Endothelial cell of umbilical vein (primary cell): ENCODE measurements around the gene SPATA24. TPM values are rescaled to one million over a fixed set of nuclear protein-coding genes. Genes with fewer than 3 reads are reported as not detected.

Experiments
- BruUV-seq: library from RNA; stranded (reverse); fragments of 400-500 nt; replicated peaks from 2 replicates; lab custom pipeline; 2021; lab: Mats Ljungman, UMichigan
- CTCF ChIA-PET: fragments of 300-600, 350-600 bp; sonication (Branson Sonifier 250); formaldehyde crosslinking; loops from one replicate; lab custom pipeline; 2021; ENCODE audit warnings: antibody characterized with exemption, inconsistent platforms; lab: Charles Lee
- POLR2A ChIA-PET: fragments of 300-600, 350-600 bp; sonication (Branson Sonifier 250); formaldehyde crosslinking; loops from one replicate; lab custom pipeline; 2021; ENCODE audit warnings: antibody characterized with exemption, inconsistent platforms; lab: Charles Lee
- DNase-seq: peaks from one replicate; pipeline ENCODE4 v3.0.0-alpha.2; 2011; ENCODE audit warnings: low read depth, low spot score
- FAIRE-seq: peaks from 2 replicates; lab custom pipeline; 2011; peaks lifted over from hg19 to GRCh38; lab: Jason Lieb, UNC
- H2AFZ ChIP-seq: 2 replicates; pipeline ENCODE4 v1.6.0; 2012; ENCODE audit warnings: low read depth, low read length, control low read depth, inconsistent platforms
- H3K27ac ChIP-seq: 2 replicates; pipeline ENCODE4 v1.5.1; 2011; ENCODE audit warnings: low read depth, mild to moderate bottlenecking, control low read depth, low read length, moderate library complexity; ENCODE audit not compliant: insufficient read depth
- H3K27me3 ChIP-seq, 2 experiments: 2 replicates each; pipeline versions ENCODE4 v1.6.0 to v1.6.1; 2011; ENCODE audit warnings: low read length in 2 of 2, mixed read lengths in 1 of 2; ENCODE audit not compliant: control insufficient read depth in 2 of 2, insufficient read depth in 2 of 2
- H3K36me3 ChIP-seq, 2 experiments: 2 replicates in 1 of 2; 3 replicates in 1 of 2; pipeline ENCODE4 v1.5.1; 2011; ENCODE audit warnings: low read length in 2 of 2, mild to moderate bottlenecking in 1 of 2, moderate library complexity in 1 of 2; ENCODE audit not compliant: control insufficient read depth in 2 of 2, insufficient read depth in 2 of 2; ENCODE audit errors: extremely low read depth in 1 of 2
- H3K4me1 ChIP-seq: 3 replicates; pipeline ENCODE4 v1.5.1; 2011; ENCODE audit warnings: mild to moderate bottlenecking, low read length; ENCODE audit not compliant: control insufficient read depth, insufficient read depth; ENCODE audit errors: extremely low read depth
- H3K4me2 ChIP-seq: 2 replicates; pipeline ENCODE4 v1.6.1; 2011; ENCODE audit warnings: low read length, control low read depth, mixed read lengths; ENCODE audit not compliant: insufficient read depth
- H3K4me3 ChIP-seq, 3 experiments: fragments of 200-600 bp in 1 of 3; sonication (generic), shearing (Covaris generic) in 1 of 3; replicated peaks in 1 of 3; 2 replicates each; pipeline ENCODE4 v1.5.1; 2011 to 2016; ENCODE audit warnings: control low read depth in 3 of 3, low read length in 3 of 3, mild to moderate bottlenecking in 2 of 3, inconsistent platforms in 1 of 3, low read depth in 1 of 3, moderate library complexity in 1 of 3; ENCODE audit not compliant: insufficient read depth in 1 of 3
- H3K79me2 ChIP-seq: 2 replicates; pipeline ENCODE4 v1.6.0; 2012; ENCODE audit warnings: low read length, inconsistent platforms; ENCODE audit not compliant: control insufficient read depth, insufficient read depth
- H3K9ac ChIP-seq: replicated peaks from 2 replicates; pipeline ENCODE3; 2011; ENCODE audit warnings: low read length, control low read depth; ENCODE audit not compliant: insufficient read depth; ENCODE audit errors: extremely low read depth
- H3K9me1 ChIP-seq: replicated peaks from 3 replicates; pipeline ENCODE4 v1.6.0; 2011; ENCODE audit warnings: mild to moderate bottlenecking, low read length; ENCODE audit not compliant: control insufficient read depth, insufficient read depth; ENCODE audit errors: extremely low read depth
- H3K9me3 ChIP-seq: replicated peaks from 2 replicates; pipeline ENCODE4 v1.5.1; 2012; ENCODE audit warnings: low read length, inconsistent platforms; ENCODE audit not compliant: control insufficient read depth, insufficient read depth
- H4K20me1 ChIP-seq: replicated peaks from 2 replicates; pipeline ENCODE3; 2011; ENCODE audit warnings: mild to moderate bottlenecking, low read length; ENCODE audit not compliant: control insufficient read depth, insufficient read depth; ENCODE audit errors: extremely low read depth
- EZH2 ChIP-seq: IDR thresholded peaks from 2 replicates; pipeline ENCODE4 v1.6.1; 2012; ENCODE audit warnings: borderline replicate concordance, low read depth, mild to moderate bottlenecking, moderate library complexity, low read length, inconsistent platforms; ENCODE audit not compliant: severe bottlenecking
- FOS ChIP-seq: IDR thresholded peaks from 2 replicates; pipeline ENCODE4 v1.6.1; 2011; ENCODE audit warnings: mild to moderate bottlenecking, low read length, moderate library complexity, borderline replicate concordance; ENCODE audit not compliant: insufficient read depth
- GATA2 ChIP-seq: IDR thresholded peaks from 2 replicates; pipeline ENCODE4 v1.7.0; 2011; ENCODE audit warnings: low read depth, mild to moderate bottlenecking, moderate library complexity, mixed read lengths, low read length; ENCODE audit not compliant: insufficient read length, insufficient read depth
- JUN ChIP-seq: IDR thresholded peaks from 2 replicates; pipeline ENCODE4 v1.6.1; 2011; ENCODE audit warnings: borderline replicate concordance, low read depth; ENCODE audit not compliant: insufficient read length, insufficient read depth
- MAX ChIP-seq: IDR thresholded peaks from 2 replicates; pipeline ENCODE4 v1.6.1; 2011; ENCODE audit not compliant: insufficient read depth, insufficient read length
- MYC ChIP-seq: IDR thresholded peaks from one replicate; pipeline ENCODE4 v1.6.1; 2011; ENCODE audit warnings: mild to moderate bottlenecking, low read depth, low read length
- POLR2A ChIP-seq: IDR thresholded peaks from 2 replicates; pipeline ENCODE4 v1.6.1; 2012; ENCODE audit warnings: low read depth, mild to moderate bottlenecking, control low read depth, low read length
- POLR2AphosphoS5 ChIP-seq: IDR thresholded peaks from 2 replicates; pipeline ENCODE4 v1.6.1; 2012; ENCODE audit warnings: low read depth, mild to moderate bottlenecking, control low read depth, low read length, moderate library complexity; ENCODE audit not compliant: insufficient read depth
- dilution Hi-C: fragments of 300-500 bp; cut with MboI; formaldehyde crosslinking; loops from one replicate; pipeline ENCODE4 v1.15.0; 2019; ENCODE audit warnings: low sequenced_read_pairs; ENCODE audit not compliant: extremely low pct_ligation_motif_present
- intact Hi-C: fragments of 100-400 bp; cut with micrococcal nuclease; formaldehyde crosslinking; loops from one replicate; pipeline ENCODE4 v1.10.0; 2022
- polyA plus RNA-seq, 4 experiments: library from polyadenylated mRNA; depleted of rRNA in 3 of 4; stranded (reverse) in 3 of 4; unstranded in 1 of 4; fragments of >200 nt; gene quantifications; 2 replicates each; pipeline versions ENCODE4 v1.2.1 to v1.2.3, GENCODE V29; 2011 to 2012; ENCODE audit warnings: missing spikeins in 1 of 4
- total RNA-seq: library from RNA; stranded (reverse); gene quantifications from 2 replicates; pipeline ENCODE4 v1.2.3, GENCODE V29; 2021
- TF ChIP-seq, protein P1 (sequence below), 2 donors: IDR thresholded peaks; 1 replicate in 1 of 2; 2 replicates in 1 of 2; pipeline ENCODE4 v1.5.1; 2011; ENCODE audit warnings: low read length in 2 of 2, mild to moderate bottlenecking in 2 of 2, moderate library complexity in 2 of 2, control low read depth in 1 of 2, inconsistent platforms in 1 of 2, low read depth in 1 of 2; ENCODE audit not compliant: insufficient read depth in 1 of 2; ENCODE audit errors: extremely low read depth in 1 of 2

Gene SPATA24
- total and polyA plus RNA-seq, 2 donors (not counting 3 experiments of a cell fraction or from before 2014, with no cell fraction given), result 3.2 to 7.9 TPM

GRCh38 chr5:139382807-139383206 is 21.1 kb downstream of the SPATA24 start:
- Histone ChIP-seq H3K4me3 (no peak overlapping the region), H3K9me1 (no peaks in the 10 kb centered on the region), H3K79me2 (no peaks in the 10 kb centered on the region), H3K4me2 (no peak overlapping the region), H3K9me3 (no peaks in the 10 kb centered on the region), H3K9ac (no peak overlapping the region), H2AFZ (no peak overlapping the region), H3K27ac (no peak overlapping the region), H3K36me3 (no peaks in the 10 kb centered on the region), H4K20me1 (no peaks in the 10 kb centered on the region), H3K4me1 (no peaks in the 10 kb centered on the region), H3K27me3 (no peaks in the 10 kb centered on the region)
- TF ChIP-seq POLR2A (no peak), MYC (no peak), GATA2 (no peak), JUN (no peak), MAX (no peak), FOS (no peak), EZH2 (no peak), POLR2AphosphoS5 (no peak)
- TF ChIP-seq, protein P1, sequence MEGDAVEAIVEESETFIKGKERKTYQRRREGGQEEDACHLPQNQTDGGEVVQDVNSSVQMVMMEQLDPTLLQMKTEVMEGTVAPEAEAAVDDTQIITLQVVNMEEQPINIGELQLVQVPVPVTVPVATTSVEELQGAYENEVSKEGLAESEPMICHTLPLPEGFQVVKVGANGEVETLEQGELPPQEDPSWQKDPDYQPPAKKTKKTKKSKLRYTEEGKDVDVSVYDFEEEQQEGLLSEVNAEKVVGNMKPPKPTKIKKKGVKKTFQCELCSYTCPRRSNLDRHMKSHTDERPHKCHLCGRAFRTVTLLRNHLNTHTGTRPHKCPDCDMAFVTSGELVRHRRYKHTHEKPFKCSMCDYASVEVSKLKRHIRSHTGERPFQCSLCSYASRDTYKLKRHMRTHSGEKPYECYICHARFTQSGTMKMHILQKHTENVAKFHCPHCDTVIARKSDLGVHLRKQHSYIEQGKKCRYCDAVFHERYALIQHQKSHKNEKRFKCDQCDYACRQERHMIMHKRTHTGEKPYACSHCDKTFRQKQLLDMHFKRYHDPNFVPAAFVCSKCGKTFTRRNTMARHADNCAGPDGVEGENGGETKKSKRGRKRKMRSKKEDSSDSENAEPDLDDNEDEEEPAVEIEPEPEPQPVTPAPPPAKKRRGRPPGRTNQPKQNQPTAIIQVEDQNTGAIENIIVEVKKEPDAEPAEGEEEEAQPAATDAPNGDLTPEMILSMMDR (IDR thresholded peaks at IDR 0.05; ENCODE audit: extremely low read depth in 1 of 2, insufficient read depth in 1 of 2, low read depth in 1 of 2, low read length in 2 of 2), result no peak
- dilution Hi-C loops (no loop called here), intact Hi-C loops (no loop called here)
- BruUV-seq, result no TSS peak
- FAIRE-seq, result no peak
- DNase-seq, result no peak
- CTCF ChIA-PET, result no interaction called here
- POLR2A ChIA-PET, result no interaction called here
